Activated T-helper 17 cell treated with anti-CD3 and anti-CD28 coated beads, Interleukin-2, amount 50 U/mL, for 72 hours (primary cell): ENCODE results near the gene HLA-DPB1. TPM values are rescaled to one million over a fixed set of nuclear protein-coding genes. Genes with fewer than 3 reads are reported as not detected.
A peak's percentile ranks its signal among the peaks of the same experiment; 100 is the strongest.
"Not testable (repeated sequence)": the region's sequence is repeated elsewhere in the genome, so short reads cannot be mapped to it uniquely, and the experiment has no call there.

ENCODE experiments used
- ATAC-seq: fragments of 150-1000 bp; cut with Tn5 transposase; replicated peaks from 2 replicates; pipeline ENCODE4 v1.10.0; 2021; ENCODE audit warnings: mild to moderate bottlenecking, moderate library complexity
- H3K27ac Mint-ChIP-seq: one replicate; pipeline ENCODE4 v1.8.0; 2022; ENCODE audit warnings: mixed read lengths
- H3K27me3 Mint-ChIP-seq: one replicate; pipeline ENCODE4 v1.8.0; 2022; ENCODE audit warnings: mixed read lengths
- H3K36me3 Mint-ChIP-seq: one replicate; pipeline ENCODE4 v1.8.0; 2022; ENCODE audit warnings: low read depth, mild to moderate bottlenecking, mixed read lengths
- H3K4me1 Mint-ChIP-seq: one replicate; pipeline ENCODE4 v1.8.0; 2022; ENCODE audit warnings: mixed read lengths
- H3K4me3 Mint-ChIP-seq: one replicate; pipeline ENCODE4 v1.8.0; 2022; ENCODE audit warnings: mild to moderate bottlenecking, mixed read lengths
- H3K9me3 Mint-ChIP-seq: one replicate; pipeline ENCODE4 v1.8.0; 2022; ENCODE audit warnings: mixed read lengths
- total RNA-seq, 2 donors: library from RNA; stranded (reverse); gene quantifications; one replicate each; pipeline ENCODE4 v1.2.3, GENCODE V29; 2022

Gene HLA-DPB1
- total RNA-seq, 2 donors from 2014 or later = 21.4 to 69.1 TPM

DNA sequence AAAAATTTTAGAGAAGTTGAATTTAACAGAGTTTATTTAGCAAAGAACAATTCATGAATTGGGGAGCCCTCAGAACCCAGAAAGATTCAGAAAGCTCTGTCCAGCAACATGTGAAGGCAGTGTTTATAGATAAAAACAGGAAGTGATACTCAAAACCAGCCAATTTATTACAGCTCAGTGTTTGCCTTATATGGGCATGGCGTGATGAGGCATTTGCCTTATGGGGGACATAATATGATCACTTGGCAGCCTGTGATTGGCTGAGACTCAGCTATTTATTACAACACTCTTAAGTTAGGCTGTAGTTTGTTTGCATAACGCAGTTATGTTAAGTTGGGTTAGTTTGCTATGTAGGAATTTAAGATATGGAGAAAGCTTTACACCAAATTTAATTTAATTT lies 13.8 kb upstream of the HLA-DPB1 start:
- Mint-ChIP-seq H3K27me3 (no peaks in the 10 kb centered on the region), H3K36me3 (peaks cover 14% of the 10 kb centered on the region), H3K9me3 (no peaks in the 10 kb centered on the region), H3K27ac (no peak overlapping the region), H3K4me1 (peaks cover 5% of the 10 kb centered on the region), H3K4me3 (no peak overlapping the region)
- peak; percentile 52 for ATAC-seq

DNA sequence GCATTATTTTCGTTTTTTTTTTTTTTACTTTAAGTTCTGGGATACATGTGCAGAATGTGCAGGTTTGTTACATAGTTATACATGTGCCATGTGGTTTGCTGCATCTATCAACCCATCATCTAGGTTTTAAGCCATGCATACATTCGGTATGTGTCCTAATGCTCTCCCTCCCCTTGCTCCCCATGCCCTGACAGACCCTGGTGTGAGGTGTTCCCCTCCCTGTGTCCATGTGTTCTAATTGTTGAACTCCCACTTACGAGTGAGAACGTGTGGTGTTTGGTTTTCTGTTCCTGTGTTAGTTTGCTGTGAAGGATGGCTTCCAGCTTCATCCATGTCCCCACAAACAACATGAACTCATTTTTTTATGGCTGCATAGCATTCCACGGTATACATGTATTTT lies 12.4 kb upstream of the HLA-DPB1 start:
- not testable (repeated sequence) for H3K9me3 Mint-ChIP-seq, H3K27me3 Mint-ChIP-seq, ATAC-seq, H3K4me3 Mint-ChIP-seq, H3K4me1 Mint-ChIP-seq, H3K27ac Mint-ChIP-seq
- peaks cover 28% of the 10 kb centered on the region for H3K36me3 Mint-ChIP-seq

GRCh38 chr6:33064723-33065122 lies 11.1 kb upstream of the HLA-DPB1 start:
- H3K36me3 Mint-ChIP-seq = peaks cover 35% of the 10 kb centered on the region

DNA sequence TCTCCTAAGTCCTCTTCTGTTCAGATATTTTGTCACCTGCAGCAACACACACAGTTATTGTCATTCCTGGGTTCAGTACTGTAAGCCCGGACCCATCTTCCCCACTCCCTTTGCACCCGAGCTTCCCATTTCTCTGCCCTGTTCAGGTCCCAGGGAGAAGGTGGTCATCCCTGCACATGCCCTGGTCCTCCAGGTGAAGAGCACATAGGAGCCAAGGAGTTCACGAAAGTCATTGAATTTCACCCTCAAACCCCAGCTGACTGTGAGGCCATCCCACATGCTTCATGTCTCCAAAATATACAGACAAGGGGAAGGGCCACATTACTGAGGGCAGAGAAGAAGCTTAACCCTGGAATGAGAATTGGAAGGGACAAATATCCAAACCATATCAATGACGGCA lies 10.5 kb upstream of the HLA-DPB1 start:
- peaks cover 35% of the 10 kb centered on the region for H3K36me3 Mint-ChIP-seq
- H3K4me3 Mint-ChIP-seq = no peak overlapping the region
- ATAC-seq = no peak
- no peaks in the 10 kb centered on the region for H3K27me3 Mint-ChIP-seq
- no peaks in the 10 kb centered on the region for H3K4me1 Mint-ChIP-seq
- no peak overlapping the region for H3K27ac Mint-ChIP-seq
- no peaks in the 10 kb centered on the region for H3K9me3 Mint-ChIP-seq

More at GRCh38 chr6:33064723-33065122, 11.1 kb upstream of the HLA-DPB1 start:
- ATAC-seq = no peak
- no peaks in the 10 kb centered on the region for H3K9me3 Mint-ChIP-seq
- H3K27ac Mint-ChIP-seq = no peak overlapping the region
- H3K4me1 Mint-ChIP-seq = no peaks in the 10 kb centered on the region
- H3K4me3 Mint-ChIP-seq = no peak overlapping the region
- H3K27me3 Mint-ChIP-seq = no peaks in the 10 kb centered on the region

DNA sequence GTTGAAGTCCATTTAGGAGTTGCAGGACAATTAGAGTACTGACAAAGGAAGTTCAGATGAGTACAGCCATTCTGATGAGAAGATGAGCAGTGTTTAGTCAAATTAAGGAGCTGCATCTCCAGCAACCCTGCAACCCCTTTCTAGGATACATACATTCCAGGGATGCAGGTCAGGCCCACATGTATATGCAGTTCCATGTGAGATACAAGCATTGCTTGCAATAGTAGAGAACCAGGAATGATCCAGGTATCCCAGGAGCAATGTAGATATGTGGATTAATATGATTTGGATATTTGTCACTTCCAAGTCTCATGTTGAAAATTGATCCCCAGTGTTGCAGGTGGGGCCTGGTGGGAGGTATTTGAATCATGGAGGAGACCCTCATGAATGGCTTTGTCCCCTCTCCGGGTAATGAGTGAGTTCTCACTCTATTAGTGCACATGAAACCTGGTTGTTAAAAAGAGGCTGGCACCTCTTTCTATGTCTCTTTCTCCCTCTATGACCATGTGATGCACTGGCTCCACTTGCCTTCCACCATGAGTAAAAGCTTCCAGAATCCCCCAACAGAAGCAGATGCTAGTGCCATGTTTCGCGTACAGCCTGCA lies 8.8 kb upstream of the HLA-DPB1 start:
- no peak overlapping the region for H3K27ac Mint-ChIP-seq
- H3K4me1 Mint-ChIP-seq = peaks cover 6% of the 10 kb centered on the region
- no peaks in the 10 kb centered on the region for H3K27me3 Mint-ChIP-seq
- H3K4me3 Mint-ChIP-seq = no peak overlapping the region
- peaks cover 35% of the 10 kb centered on the region for H3K36me3 Mint-ChIP-seq
- no peaks in the 10 kb centered on the region for H3K9me3 Mint-ChIP-seq
- ATAC-seq = no peak

DNA sequence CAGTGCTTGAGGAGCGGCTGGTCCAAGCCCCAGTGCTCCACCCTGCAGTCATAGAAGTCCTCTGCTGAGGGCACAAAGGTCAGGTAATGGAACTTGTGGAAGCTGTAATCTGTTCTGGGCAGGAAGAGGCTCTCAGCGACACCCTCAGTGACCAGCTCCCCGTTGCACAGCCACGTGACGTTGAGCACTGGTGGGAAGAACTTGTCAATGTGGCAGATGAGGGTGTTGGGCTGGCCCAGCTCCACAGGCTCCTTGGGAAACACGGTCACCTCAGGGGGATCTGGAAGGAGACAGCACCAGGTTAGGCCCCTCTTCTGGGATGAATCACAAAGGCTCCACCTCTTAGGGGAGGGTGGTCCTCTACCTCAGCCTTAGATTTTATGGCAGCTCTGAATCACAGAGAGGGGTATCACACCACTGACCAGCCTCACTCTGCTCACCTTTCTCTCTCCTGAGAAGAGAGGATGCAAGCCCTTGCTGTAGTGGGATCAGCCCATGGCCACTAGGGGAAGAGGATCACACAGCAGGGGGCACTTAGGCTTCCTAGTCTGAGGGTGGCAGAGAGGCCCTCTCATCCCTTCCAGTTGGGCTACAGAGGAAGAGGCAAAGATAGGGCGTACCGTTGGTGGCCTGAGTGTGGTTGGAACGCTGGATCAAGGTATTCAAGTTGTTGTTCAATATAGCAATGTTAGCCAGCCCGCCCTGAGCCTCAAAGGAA lies 6.6 kb upstream of the HLA-DPB1 start:
- no peak overlapping the region for H3K27ac Mint-ChIP-seq
- H3K4me1 Mint-ChIP-seq = peaks cover 13% of the 10 kb centered on the region
- H3K36me3 Mint-ChIP-seq = peaks cover 35% of the 10 kb centered on the region
- no peak overlapping the region for H3K4me3 Mint-ChIP-seq
- H3K9me3 Mint-ChIP-seq = no peaks in the 10 kb centered on the region
- no peak for ATAC-seq
- H3K27me3 Mint-ChIP-seq = no peaks in the 10 kb centered on the region

DNA sequence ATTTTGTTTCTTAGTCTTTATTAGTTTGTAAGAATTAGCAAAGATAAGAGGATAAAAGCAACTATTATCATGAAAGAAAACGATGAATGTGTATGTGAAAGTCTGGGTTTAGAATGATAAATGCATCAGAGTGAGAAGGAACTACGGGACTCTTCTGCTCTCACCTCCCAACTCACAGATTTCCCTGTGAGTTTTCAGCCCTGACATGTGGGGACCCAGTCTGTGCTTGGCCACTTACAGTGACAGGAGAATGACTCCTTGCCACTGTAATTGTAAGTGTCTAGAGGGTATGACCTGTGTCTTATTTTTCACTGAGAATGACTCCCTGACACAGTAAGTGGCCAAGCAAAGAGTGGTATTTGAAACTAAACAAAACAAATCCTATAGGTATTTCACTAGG lies 4.9 kb upstream of the HLA-DPB1 start:
- Mint-ChIP-seq H3K4me3 (peak overlapping the region; percentile 83), H3K36me3 (peaks cover 32% of the 10 kb centered on the region)

DNA sequence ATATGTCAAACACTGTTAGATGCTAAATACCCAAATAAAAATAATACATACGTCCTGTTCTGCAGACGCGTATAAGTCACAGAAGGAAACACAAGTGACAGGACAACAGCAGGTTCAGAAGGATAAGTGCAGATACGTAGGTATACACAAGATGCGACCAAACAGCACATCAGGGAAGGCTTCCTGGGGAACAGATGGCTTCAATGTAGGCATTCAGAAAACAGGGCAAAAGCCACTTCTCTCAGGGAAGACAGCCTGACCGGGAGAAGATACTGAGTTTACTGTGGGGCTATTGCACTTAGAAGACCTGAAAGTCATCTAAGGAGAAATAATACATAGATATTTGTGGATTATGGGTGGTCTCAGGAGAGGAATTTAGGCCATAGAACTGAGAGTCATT lies 4.2 kb upstream of the HLA-DPB1 start:
- H3K27me3 Mint-ChIP-seq = no peaks in the 10 kb centered on the region
- H3K36me3 Mint-ChIP-seq = peaks cover 26% of the 10 kb centered on the region
- H3K27ac Mint-ChIP-seq = peak overlapping the region; percentile 2
- no peak for ATAC-seq
- H3K4me3 Mint-ChIP-seq = peak overlapping the region; percentile 83
- H3K4me1 Mint-ChIP-seq = peaks cover 18% of the 10 kb centered on the region
- no peaks in the 10 kb centered on the region for H3K9me3 Mint-ChIP-seq

More for the DNA sequence above, 4.9 kb upstream of the HLA-DPB1 start:
- Mint-ChIP-seq H3K9me3 (no peaks in the 10 kb centered on the region), H3K27ac (no peak overlapping the region), H3K4me1 (peaks cover 18% of the 10 kb centered on the region), H3K27me3 (no peaks in the 10 kb centered on the region)
- no peak for ATAC-seq

- no peaks in the 10 kb centered on the region for H3K27me3 Mint-ChIP-seq
- no peaks in the 10 kb centered on the region for H3K9me3 Mint-ChIP-seq
- H3K4me1 Mint-ChIP-seq = peaks cover 19% of the 10 kb centered on the region
- peaks cover 15% of the 10 kb centered on the region for H3K36me3 Mint-ChIP-seq
- no peak for ATAC-seq
- peak overlapping the region; percentile 71 for H3K27ac Mint-ChIP-seq
- peak overlapping the region; percentile 83 for H3K4me3 Mint-ChIP-seq
Observed at GRCh38 chr6:33072508-33073100, 3.2 kb upstream of the HLA-DPB1 start.

- Mint-ChIP-seq H3K27ac (peak within 1 kb of the TSS; percentile 71), H3K4me3 (peak within 1 kb of the TSS; percentile 83), H3K9me3 (no peaks in the 10 kb centered on the region), H3K36me3 (peaks cover 7% of the 10 kb centered on the region), H3K27me3 (no peaks in the 10 kb centered on the region), H3K4me1 (peaks cover 25% of the 10 kb centered on the region)
- peak; percentile 85 for ATAC-seq
Observed at GRCh38 chr6:33073431-33073871, 2.3 kb upstream of the HLA-DPB1 start, which contains the start of gene HLA-DPA1. Gene HLA-DPA1, minus strand, starts transcription at chr6:33073649.

DNA sequence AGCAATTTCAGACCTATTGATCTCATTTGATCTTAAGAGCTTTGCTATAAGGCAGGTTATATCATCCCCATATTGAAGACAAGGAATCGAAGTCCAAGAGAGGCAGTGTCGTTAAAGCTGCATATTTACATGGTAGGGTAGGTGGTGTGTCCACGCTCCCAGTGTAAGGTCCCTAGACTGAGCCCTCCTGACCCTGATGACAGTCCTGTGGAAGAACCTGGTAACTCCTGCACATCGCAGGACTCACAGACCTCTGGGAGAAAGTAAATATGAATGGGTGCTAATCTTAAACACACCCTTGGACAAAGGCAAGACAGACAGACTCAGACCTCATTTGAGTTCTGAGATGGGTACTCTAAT lies 602 bp upstream of the HLA-DPB1 start:
- ATAC-seq = no peak
- peak overlapping the region; percentile 42 for H3K27ac Mint-ChIP-seq
- H3K27me3 Mint-ChIP-seq = no peaks in the 10 kb centered on the region

GRCh38 chr6:33076406-33076934 lies 680 bp downstream of the HLA-DPB1 start:
- Mint-ChIP-seq H3K4me1 (peaks cover 31% of the 10 kb centered on the region), H3K9me3 (no peaks in the 10 kb centered on the region), H3K27ac (peak overlapping the region; percentile 45), H3K27me3 (no peaks in the 10 kb centered on the region), H3K4me3 (peak overlapping the region; percentile 81), H3K36me3 (no peaks in the 10 kb centered on the region)
- ATAC-seq = no peak

More for the DNA sequence above, 602 bp upstream of the HLA-DPB1 start:
- H3K36me3 Mint-ChIP-seq = no peaks in the 10 kb centered on the region
- H3K4me3 Mint-ChIP-seq = peak overlapping the region; percentile 81
- H3K4me1 Mint-ChIP-seq = peaks cover 25% of the 10 kb centered on the region
- H3K9me3 Mint-ChIP-seq = no peaks in the 10 kb centered on the region

DNA sequence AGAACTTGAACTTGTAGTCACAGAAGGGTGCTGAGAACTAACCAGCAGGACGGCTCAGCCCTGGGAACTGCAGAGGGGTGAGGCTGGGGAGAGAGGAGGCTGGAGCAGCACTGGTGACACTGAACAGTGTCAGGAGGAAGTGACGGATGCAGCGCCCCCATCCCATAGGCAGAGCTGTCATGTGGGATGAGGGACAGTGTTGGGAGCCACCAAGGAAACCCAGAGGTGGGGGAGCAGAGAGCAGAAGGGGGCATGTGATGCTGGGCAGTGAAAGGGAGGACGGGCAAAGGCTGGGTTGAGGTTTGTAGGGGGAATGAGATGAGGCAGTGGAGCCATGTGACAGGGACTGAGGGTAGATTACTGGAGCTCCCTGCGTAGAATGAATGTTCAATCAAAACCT lies 2.1 kb downstream of the HLA-DPB1 start:
- Mint-ChIP-seq H3K9me3 (no peaks in the 10 kb centered on the region), H3K27ac (no peak overlapping the region), H3K4me3 (peak overlapping the region; percentile 81), H3K36me3 (no peaks in the 10 kb centered on the region), H3K27me3 (no peaks in the 10 kb centered on the region), H3K4me1 (peaks cover 32% of the 10 kb centered on the region)
- no peak for ATAC-seq

GRCh38 chr6:33078442-33078841 lies 2.7 kb downstream of the HLA-DPB1 start:
- no peak overlapping the region for H3K27ac Mint-ChIP-seq
- ATAC-seq = no peak

More at GRCh38 chr6:33078442-33078841, 2.7 kb downstream of the HLA-DPB1 start:
- Mint-ChIP-seq H3K4me3 (no peak overlapping the region), H3K36me3 (no peaks in the 10 kb centered on the region), H3K9me3 (no peaks in the 10 kb centered on the region), H3K27me3 (no peaks in the 10 kb centered on the region), H3K4me1 (peaks cover 30% of the 10 kb centered on the region)
